ENCODE measurements around the gene KCNN3. TPM values are rescaled to one million over a fixed set of nuclear protein-coding genes. Genes with fewer than 3 reads are reported as not detected.

KCNN3 gene
- total RNA-seq, 4 donors from 2014 or later = under 0.01 to 0.57 (median 0.08) TPM

DNA sequence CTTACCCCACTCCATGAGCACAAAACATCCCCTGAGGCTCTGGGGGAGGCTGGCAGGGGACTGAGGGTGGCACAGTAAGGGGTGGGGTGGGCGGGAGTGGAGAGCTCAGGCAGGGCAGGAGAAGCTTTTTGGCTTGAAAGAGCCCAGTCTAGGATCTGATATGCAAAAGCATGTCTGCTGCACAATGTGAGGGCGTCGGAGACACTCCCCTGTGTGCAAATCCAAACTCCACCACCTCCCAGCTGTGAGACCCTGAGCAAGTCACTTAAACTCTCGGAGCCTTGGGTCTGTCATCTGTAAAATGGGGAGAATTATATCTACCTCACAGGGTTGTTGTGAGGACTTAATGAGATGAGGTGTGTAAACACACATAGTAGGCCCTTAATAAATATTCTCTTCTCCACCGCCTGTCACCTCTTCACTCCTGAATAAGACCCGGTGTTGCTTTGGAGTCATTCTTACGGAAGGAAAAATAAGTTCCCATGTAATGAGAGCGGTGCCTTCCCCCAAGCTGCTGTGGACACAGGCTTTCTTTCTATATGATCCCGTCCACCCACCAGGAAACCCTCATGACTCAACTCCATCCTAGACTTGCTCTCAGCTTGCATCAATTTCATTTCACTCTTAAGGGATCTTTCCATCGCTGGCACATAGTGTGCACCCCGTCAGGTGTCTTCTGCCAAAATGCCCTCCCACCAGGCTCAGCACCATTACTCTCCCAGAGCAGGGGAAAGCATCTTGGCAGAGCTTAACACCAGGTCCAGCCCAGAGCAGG, 12.5 kb downstream of the KCNN3 start:
- TF ChIP-seq, protein P1, sequence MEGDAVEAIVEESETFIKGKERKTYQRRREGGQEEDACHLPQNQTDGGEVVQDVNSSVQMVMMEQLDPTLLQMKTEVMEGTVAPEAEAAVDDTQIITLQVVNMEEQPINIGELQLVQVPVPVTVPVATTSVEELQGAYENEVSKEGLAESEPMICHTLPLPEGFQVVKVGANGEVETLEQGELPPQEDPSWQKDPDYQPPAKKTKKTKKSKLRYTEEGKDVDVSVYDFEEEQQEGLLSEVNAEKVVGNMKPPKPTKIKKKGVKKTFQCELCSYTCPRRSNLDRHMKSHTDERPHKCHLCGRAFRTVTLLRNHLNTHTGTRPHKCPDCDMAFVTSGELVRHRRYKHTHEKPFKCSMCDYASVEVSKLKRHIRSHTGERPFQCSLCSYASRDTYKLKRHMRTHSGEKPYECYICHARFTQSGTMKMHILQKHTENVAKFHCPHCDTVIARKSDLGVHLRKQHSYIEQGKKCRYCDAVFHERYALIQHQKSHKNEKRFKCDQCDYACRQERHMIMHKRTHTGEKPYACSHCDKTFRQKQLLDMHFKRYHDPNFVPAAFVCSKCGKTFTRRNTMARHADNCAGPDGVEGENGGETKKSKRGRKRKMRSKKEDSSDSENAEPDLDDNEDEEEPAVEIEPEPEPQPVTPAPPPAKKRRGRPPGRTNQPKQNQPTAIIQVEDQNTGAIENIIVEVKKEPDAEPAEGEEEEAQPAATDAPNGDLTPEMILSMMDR (IDR thresholded peaks at IDR 0.05; ENCODE audit: low read depth) = no peak

DNA sequence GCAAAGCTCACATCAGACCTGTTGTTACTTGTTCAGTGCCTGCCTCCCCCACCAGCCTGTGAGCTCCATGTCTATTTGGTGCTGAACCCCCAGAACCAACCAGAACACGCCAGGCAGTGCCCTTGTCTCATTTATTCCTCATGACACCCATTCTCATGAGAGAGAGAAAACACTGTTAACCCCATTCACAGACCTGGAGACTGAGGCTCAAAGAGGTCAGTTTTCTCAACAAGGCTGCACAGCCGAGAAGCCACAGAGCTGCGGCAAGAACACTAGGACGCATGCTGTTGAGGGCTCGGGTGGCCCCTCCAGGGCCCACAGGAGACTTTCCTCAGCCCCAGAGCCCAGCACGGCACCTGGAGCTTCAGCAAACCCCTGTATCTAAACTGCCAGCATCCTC, 13.1 kb downstream of the KCNN3 start:
- TF ChIP-seq, protein P1 (IDR thresholded peaks at IDR 0.05; ENCODE audit: low read depth) = no peak

DNA sequence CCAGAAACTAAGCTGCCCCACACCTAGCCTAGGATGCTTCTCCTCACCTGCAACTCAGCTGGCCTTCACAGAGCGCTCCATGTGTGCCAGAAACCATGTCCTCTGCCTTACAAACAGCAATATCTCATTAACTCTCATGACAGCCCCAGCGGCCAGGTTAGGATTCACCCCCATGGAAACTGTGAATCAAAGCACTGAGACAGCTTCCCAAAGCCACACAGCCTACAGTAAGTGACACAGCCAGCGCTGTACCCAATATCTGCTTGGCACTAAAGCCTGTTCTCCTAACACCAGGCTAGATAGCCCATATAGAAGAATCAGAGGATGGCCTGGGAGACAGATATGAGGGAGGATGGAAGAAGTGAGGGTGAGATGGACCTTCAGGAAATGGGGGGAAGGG, 13.5 kb downstream of the KCNN3 start:
- TF ChIP-seq, protein P1 (IDR thresholded peaks at IDR 0.05; ENCODE audit: low read depth) = no peak

DNA sequence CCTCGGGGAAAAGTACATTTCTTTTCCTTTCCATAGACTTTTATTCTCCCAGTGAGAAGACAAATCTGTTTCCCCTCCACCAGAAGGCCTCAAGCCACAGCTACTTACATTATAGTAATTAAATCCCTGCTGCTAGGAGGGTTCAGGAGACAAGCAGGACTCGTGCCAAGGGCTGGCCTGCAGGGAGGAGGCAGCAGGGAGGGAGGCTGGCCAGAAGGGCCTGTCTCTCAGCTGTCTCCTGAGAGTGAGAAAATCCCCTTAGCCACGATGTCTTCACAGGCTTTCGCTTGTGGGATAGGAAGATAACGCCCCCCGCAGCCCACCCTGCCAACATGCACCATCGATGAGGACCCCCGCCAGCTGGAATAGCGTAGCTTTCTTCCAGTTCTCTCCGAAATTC, 14.0 kb downstream of the KCNN3 start:
- TF ChIP-seq, protein P1 (IDR thresholded peaks at IDR 0.05; ENCODE audit: low read depth) = no peak

DNA sequence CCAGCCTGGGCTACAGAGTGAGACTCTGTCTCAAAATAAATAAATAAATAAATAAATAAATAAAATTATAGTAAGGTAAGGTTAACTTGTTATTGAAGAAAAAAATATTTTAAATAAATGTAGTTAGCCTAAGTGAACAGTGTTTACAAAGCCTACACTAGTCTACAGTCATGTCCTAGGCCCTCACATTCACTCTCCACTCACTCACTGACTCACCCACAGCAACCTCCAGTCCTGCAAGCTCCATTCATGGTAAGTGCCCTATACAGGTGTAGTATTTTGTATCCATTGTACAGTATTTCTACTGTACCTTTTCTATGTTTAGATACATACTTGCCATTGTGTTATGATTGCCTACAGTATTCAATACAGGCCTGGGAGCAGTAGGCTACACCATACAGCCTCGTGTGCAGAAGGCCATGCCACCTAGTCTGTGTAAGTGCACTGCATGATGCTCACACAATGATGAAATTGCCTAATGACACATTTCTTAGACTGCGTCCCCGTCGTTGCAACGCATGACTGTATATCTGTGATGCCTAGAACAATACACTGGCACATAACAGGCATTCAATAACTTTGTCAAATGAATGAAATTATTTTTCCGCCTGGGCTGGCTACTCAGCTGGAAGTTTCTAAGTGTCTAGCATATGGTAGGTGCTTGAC, 14.8 kb downstream of the KCNN3 start:
- TF ChIP-seq, protein P1 (IDR thresholded peaks at IDR 0.05; ENCODE audit: low read depth) = no peak

DNA sequence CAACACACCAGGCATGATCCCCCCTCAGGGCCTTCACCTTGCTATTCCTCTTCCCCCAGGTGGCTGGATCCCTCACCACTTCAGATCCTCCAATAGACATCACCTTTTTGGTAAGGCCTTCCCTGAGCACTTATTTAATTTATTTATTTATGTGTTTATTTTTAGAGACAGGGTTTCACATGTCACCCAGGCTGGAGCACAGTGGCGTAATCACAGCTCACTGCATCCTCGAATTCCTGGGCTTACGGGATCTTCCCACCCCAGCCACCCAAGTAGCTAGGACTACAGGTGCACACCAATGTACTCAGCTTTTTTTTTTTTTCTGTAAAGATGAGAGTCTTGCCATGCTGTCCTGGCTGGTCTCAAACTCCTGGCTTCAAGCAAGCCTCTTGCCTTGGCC, 17.2 kb downstream of the KCNN3 start:
- TF ChIP-seq, protein P1 (IDR thresholded peaks at IDR 0.05; ENCODE audit: low read depth) = no peak

DNA sequence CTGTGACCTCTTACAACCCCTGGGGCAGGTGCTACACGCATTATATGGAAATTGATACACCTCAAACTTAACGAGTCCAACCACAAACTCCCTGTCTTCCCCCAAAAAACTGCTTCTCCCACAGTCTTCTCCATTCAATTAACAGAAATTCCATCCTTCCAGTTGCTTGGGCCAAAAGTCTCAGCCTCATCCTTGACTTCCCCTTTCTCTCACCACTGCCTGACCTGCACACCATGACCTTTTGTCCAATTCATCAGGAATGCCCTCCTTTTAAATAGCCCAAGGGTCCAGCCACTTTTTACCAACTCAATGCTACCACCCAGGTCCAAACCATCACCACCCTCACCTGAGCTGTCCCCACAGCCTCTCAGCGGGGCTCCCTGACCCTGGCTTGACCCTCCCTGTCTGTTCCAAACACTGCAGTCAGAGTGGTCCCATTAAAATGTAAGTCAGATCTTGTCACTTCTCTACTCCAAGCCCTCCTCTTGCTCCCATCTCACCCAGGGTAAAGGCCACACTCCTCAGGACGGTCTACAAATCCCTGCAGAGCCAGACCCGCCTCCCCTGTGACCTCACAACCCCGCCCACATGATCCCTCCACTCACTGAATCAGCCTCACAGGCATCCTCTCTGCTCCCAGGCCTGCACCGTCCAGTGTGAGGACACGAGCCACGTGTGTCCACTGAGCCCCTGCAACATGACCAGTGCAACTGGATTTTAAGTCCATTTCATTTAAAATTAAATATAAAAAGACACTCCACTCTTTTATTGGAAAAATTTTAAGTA, 18.5 kb downstream of the KCNN3 start:
- TF ChIP-seq, protein P1 (IDR thresholded peaks at IDR 0.05; ENCODE audit: low read depth) = no peak
